Measurements from ENCODE around the gene IVL.

DNA sequence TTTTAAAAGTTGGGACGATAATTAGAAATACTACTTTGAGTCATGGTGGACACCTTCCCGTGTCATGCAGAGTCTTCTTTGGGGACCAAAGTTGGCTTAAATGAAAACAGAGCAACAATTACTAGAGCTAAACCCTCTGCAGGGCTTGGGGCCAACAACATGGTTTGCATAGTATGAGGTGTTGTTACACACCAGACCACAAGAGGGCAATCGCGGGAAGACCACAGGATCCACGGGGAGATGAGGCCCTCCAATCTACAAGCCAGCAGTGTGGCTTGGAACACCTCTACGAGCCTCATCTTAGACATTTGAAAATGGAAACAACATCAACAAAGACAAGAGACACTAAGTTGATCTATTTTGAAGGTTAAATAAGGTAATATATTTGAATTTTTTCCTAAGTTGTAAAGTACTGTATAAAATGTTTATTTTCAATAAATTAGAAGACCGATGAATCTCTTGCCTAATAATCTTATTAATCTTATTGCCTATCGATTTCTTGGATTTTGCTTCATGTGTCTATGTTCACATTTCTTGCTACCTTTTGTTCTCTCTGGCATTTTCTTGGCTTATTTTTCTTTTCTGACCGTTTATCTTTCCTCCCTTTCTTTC is 38.4 kb upstream of the IVL start:
- TF ChIP-seq, protein P1, sequence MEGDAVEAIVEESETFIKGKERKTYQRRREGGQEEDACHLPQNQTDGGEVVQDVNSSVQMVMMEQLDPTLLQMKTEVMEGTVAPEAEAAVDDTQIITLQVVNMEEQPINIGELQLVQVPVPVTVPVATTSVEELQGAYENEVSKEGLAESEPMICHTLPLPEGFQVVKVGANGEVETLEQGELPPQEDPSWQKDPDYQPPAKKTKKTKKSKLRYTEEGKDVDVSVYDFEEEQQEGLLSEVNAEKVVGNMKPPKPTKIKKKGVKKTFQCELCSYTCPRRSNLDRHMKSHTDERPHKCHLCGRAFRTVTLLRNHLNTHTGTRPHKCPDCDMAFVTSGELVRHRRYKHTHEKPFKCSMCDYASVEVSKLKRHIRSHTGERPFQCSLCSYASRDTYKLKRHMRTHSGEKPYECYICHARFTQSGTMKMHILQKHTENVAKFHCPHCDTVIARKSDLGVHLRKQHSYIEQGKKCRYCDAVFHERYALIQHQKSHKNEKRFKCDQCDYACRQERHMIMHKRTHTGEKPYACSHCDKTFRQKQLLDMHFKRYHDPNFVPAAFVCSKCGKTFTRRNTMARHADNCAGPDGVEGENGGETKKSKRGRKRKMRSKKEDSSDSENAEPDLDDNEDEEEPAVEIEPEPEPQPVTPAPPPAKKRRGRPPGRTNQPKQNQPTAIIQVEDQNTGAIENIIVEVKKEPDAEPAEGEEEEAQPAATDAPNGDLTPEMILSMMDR (IDR thresholded peaks at IDR 0.05): peak in 3 of 4 experiments; percentile 42 to 63 (median 52)
- TF ChIP-seq POLR2A (IDR thresholded peaks at IDR 0.05) (no peak), EP300 (IDR thresholded peaks at IDR 0.05) (no peak), POLR2AphosphoS5 (IDR thresholded peaks at IDR 0.05) (no peak)
